Retina (tissue), 1 donor: ENCODE data around the gene TRPM7.

Experiments used
- DNase-seq: peaks from one replicate; pipeline ENCODE4 v3.0.0-alpha.2; 2016

TRPM7 gene

DNA sequence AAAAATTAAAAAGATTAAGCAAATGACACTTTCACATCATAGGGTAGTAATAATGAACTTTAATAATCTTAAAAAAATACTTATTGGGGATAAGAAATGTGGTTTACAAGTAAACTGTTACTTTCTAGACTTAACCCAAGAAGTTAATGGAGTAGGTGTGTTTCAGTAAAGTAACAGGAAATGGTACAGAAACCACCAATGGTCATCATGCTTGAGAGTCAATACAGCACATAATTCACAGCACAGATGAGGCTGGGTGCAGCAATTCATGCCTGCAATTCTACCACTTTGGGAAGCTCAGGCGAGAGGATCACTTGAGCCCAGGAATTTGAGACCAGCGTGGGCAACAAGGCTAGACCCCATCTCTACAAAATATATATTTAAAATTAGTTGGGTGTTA is 128.6 kb downstream of the TRPM7 start:
- DNase-seq: no peak

DNA sequence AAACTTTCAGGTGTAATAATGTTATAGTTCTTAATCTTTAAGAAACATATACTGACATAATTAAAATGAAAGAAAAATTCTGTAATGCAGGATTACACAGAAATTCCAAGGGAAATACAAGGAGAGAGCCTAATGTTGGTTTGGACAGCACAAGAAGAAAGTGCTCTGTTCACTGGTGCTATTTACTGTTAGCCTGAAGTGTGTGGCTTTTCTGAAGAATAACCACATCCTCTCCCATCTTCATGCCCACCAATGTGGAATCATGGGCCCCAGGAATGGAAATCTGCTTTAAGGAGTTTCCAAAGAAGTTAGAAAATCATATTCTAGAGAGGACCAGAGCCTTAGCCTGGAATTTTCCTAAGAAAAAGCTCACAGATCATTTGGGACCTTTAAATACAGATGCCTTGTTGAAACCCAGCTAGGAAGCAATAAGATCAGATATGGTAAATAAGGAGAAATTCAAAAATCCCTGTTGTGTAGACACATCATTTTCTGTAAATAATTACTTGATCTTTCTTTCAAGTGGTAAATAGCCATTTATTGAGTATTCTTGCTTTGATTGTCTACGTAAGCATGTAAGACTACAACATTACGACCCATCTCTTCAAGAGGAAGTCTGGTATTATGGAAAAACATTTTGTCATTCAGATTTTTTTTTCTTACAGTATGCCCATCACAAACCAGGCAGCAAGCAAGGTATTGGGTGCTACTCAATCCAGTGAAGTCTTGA is 129.8 kb downstream of the TRPM7 start:
- DNase-seq: no peak

DNA sequence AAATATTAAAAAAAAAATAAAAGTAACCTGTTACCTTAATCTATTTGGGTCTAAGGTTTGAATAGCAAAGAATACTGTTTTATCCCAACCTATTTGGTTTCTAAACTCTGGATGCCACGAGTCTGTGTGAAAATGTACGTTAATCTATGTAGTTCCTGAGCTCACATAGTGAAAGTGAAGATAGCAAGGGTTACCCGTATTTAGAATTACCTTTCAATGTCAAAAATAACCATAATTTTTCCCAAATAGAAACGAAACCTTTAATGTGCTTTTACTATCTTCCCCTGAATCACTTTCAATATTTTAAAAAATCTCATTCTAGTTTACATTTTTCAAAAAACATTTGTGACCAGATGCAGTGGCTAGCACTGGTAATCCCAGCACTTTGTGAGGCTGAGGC is 134.4 kb downstream of the TRPM7 start:
- no peak for DNase-seq

DNA sequence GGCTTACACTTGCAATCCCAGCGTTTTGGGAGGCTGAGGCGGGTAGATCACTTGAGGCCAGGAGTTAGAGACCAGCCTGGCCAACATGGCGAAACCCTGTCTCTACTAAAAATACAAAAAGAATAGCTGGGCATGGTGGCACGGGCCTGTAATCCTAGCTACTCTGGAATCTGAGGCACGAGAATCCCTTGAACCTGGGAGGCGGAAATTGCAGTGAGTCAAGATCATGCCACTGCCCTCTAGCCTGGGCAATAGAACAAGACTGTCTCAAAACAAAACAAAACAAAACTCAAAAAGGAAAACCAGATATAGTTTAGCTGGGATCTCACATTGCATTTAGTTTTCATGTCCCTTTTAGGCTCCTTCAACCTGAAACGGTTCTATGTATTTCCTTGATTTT is 137.3 kb downstream of the TRPM7 start:
- DNase-seq: no peak

DNA sequence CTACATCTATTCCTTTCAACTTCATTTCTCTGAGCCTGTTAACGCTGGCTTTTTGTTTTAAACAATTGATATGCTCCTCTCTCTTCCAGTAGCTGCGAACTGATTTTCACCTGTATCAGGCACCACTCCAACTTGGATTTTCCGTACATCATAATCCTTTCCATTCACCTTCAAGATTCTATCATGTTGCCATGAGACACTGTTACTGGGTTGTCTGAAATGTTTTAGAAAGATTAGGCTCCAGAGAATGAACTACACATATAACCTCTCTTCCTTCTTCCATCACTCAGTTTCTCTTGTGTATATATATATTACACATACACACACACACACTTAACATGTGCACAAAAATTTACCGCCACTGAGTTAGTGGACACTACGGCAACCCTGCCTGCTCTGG is 140.0 kb downstream of the TRPM7 start, which contains the start of gene USP50:
Gene USP50 (minus strand): TSS at position 101 of the 400 bp plus-strand sequence. CDS start 141 bp downstream, outside the sequence.
- DNase-seq: no peak

DNA sequence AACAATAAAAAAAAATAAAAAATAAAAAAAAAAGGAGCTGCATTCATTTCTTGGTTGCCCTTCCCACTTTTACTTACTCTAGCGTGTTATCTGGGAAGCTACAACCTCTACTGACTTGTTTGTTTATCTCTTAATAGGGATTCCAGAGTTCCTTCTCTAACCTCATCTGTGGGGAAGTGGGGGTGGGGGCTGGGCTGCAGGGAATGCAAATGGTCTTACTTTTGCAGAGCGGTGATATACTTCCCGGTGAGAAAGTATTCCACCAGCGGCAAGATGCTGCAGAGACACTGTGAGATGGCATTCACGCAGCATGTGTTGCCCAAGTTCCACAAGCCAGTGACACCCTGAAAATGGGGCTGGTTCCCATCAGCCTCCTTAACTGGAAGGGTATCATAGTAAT is 142.2 kb downstream of the TRPM7 start:
- no peak for DNase-seq

DNA sequence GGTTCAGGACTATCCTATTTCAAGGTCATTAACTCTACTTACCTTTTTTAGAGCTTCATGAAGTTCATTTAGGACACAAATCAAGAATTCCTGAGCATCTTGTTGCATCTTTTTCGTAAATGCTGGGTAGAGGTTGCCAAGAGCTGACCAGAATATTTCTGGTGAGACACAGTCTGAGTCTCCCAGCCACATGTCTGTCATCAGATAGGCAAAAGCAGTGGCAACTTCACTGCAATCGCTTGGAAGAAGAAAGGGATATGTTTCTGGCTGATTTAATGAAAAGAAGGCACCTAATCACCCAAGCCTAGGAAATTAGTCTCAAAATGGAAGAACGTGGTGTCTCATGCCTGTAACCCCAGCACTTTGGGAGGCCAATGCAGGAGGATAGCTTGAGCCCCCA is 143.0 kb downstream of the TRPM7 start:
- DNase-seq: no peak

DNA sequence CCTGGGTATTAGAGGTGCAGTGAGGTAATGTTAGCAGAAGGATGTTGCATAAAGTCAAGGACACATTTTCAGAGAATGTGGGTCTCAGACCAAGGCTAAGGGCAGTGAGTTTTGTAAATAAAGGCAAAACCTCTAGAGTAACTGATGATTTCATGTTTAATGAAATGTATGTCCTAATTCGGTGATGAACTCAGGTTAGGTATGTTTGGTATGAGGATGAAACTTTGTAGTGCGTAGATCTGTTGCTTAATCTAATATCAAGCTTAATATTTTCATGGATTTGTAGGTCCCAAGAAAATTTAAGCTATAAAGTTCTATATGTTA is 143.7 kb downstream of the TRPM7 start:
- no peak for DNase-seq

DNA sequence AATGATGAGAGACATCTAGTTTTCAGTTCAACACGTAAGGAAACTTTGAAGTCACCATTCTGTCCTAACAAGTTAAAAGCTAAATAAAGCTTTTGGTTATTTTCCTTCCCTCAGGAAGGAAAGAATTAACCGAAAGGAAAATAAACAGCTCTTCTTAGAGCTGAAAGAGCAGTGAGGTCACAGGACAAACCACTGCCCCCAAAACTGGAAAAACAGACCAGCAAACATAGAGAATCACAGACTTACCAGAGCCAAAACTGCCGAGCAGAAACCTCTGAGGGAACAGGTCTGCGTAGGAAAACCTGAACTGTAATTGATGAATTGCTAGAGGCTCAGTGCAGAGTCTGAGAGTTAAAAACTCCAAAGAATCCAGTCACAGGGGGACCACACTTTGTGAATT is 154.8 kb downstream of the TRPM7 start:
- no peak for DNase-seq

DNA sequence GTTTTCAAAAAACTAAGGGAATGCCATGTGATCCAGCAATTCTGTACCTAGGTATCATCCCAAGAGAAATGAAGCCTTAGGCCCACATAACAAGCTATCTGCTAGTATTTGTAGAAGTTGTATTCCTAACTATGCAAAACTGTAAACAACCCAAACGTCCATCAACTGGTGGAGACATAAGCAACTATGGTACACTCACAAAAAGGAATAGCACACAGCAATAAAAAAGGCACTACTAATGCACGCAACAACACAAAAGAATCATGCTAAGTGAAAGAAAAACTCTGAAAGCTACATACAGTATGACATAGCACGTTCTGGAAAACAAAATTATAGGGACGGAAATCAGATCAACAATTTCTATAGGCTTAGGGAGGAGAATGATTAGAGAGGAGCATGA is 155.4 kb downstream of the TRPM7 start:
- no peak for DNase-seq

DNA sequence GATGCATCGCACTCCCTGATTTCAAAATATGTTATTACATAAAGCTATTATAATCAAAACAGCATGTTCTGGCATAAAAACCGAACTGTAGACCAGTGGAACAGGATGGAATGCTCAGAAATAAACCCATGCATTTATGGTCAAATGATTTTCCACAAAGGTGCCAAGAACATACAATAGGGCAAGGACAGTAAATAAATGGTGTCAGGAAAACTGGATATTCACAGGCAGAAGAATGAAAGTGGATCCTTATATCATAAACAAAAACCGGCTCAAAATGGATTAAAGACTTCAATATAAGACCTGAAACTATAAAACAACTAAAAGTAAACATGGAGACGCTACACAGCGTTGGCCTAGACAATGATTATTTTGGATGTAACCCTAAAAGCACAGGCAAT is 162.7 kb downstream of the TRPM7 start:
- DNase-seq: no peak

DNA sequence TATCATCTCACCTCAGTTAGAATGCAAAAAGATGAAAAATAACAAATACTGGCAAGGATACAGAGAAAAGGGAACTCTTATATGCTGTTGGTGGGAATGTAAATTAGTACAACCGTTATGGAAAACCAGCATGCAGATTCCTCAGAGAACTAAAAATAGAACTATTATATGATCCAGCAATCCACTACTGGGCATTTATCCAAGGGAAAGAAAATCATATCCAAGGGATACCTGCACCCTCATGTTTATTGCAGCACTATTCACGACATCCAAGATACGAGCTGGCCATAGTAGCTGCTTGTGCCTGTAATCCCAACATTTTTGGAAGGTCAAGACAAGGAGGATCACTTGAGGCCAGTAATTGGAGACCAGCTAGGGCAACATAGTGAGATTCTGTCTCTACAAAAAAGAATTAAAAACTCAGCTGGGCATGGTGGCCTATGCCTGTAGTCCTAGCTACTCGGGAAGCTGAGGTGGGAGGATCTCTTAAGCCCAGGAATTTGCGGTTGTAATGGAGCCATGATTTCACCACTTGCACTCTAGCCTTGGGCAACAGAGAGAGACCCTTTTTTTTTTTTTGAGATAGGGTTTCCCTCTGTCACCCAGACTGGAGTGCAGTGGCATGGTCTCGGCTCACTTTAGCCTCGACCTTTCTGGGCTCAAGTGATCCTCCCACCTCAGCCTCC is 166.7 kb downstream of the TRPM7 start:
- DNase-seq: no peak

DNA sequence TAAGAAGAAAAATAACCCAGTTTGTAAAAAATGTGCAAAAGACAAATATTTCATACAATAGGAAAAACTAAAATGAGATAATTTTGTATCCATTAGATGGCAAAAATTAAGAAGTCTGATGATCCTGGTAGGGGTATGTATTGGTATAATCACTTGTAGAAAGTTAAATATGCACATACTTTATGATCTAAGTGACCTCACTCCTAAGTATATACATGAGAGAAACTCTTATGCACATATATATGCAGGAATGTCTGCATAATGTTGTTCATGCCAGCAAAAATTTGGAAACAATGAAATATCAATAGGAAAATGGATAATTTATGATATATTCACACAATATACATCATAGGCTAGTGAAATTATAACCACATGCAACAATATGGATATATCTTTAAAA is 173.6 kb downstream of the TRPM7 start:
- no peak for DNase-seq
